Measurements from ENCODE around the gene DPP6.
"Not testable (repeated sequence)": the region's sequence is repeated elsewhere in the genome, so short reads cannot be mapped to it uniquely, and the experiment has no call there.

- not testable (repeated sequence) for TF ChIP-seq POLR2AphosphoS5, CTCF, EP300 (IDR thresholded peaks at IDR 0.05)
Observed at GRCh38 chr7:154015636-154016035, 36.6 kb upstream of the DPP6 start.
